EH (cell line): ENCODE results near the gene LRRC10.

Experiments
- DNase-seq: peaks from one replicate; pipeline ENCODE4 v3.0.0-alpha.2; 2015; ENCODE audit warnings: low read depth

LRRC10 gene

GRCh38 chr12:69610729-69611128 lies at the start of gene LRRC10:
Gene LRRC10 (minus strand): TSS chr12:69610907. CDS start chr12:69610838, 69 bp downstream.
- no peak for DNase-seq

- no peak for DNase-seq
Measured at GRCh38 chr12:69660164-69660863, 49.6 kb upstream of the LRRC10 start.

GRCh38 chr12:69658203-69658602 lies 47.5 kb upstream of the LRRC10 start:
- no peak for DNase-seq

GRCh38 chr12:69657376-69658137 lies 46.9 kb upstream of the LRRC10 start:
- DNase-seq, result peak; percentile 35

GRCh38 chr12:69655616-69656340 lies 45.1 kb upstream of the LRRC10 start:
- DNase-seq, result peak; percentile 92

- peak; percentile 34 for DNase-seq
Measured at GRCh38 chr12:69653703-69654102, 43.0 kb upstream of the LRRC10 start.

- DNase-seq, result no peak
Measured at GRCh38 chr12:69651922-69652321, 41.2 kb upstream of the LRRC10 start.

GRCh38 chr12:69649529-69649928 lies 38.8 kb upstream of the LRRC10 start:
- DNase-seq, result no peak

- peak; percentile 94 for DNase-seq
Measured at GRCh38 chr12:69648476-69648875, 37.8 kb upstream of the LRRC10 start.

- DNase-seq, result no peak
Measured at GRCh38 chr12:69647178-69647577, 36.5 kb upstream of the LRRC10 start.

GRCh38 chr12:69645031-69645430 lies 34.3 kb upstream of the LRRC10 start:
- DNase-seq, result no peak

GRCh38 chr12:69644511-69644910 lies 33.8 kb upstream of the LRRC10 start:
- DNase-seq, result no peak

GRCh38 chr12:69642531-69642930 lies 31.8 kb upstream of the LRRC10 start:
- DNase-seq, result no peak

- DNase-seq, result no peak
Measured at GRCh38 chr12:69641546-69641945, 30.8 kb upstream of the LRRC10 start.

GRCh38 chr12:69639400-69640016 lies 28.8 kb upstream of the LRRC10 start:
- DNase-seq, result peak; percentile 76

GRCh38 chr12:69633061-69633460 lies 22.4 kb upstream of the LRRC10 start:
- no peak for DNase-seq

GRCh38 chr12:69630191-69630590 lies 19.5 kb upstream of the LRRC10 start:
- DNase-seq, result peak; percentile 16

GRCh38 chr12:69627501-69627900 lies 16.8 kb upstream of the LRRC10 start:
- DNase-seq, result no peak

- DNase-seq, result no peak
Measured at GRCh38 chr12:69623970-69624369, 13.3 kb upstream of the LRRC10 start.

- DNase-seq, result no peak
Measured at GRCh38 chr12:69621551-69621950, 10.8 kb upstream of the LRRC10 start.

GRCh38 chr12:69620921-69621320 lies 10.2 kb upstream of the LRRC10 start:
- DNase-seq, result no peak

- no peak for DNase-seq
Measured at GRCh38 chr12:69620077-69620476, 9.4 kb upstream of the LRRC10 start.
